OCI-LY1 (cell line): ENCODE measurements around the gene SLC22A3.

Experiments
- H2AFZ ChIP-seq: fragments of 200-600 bp; sonication (generic), shearing (Covaris generic); 2 replicates; pipeline ENCODE4 v1.6.0; 2014; ENCODE audit warnings: antibody characterized with exemption, mild to moderate bottlenecking, low read length
- H3F3A ChIP-seq: fragments of 200-600 bp; sonication (generic), shearing (Covaris generic); 2 replicates; pipeline ENCODE4 v1.6.0; 2014; ENCODE audit warnings: mild to moderate bottlenecking, antibody characterized with exemption, low read length, moderate library complexity; ENCODE audit not compliant: insufficient read depth
- H3K27ac ChIP-seq: fragments of 200-600 bp; sonication (generic); 2 replicates; pipeline ENCODE4 v1.5.1; 2014; ENCODE audit warnings: low read length, mixed run types, mild to moderate bottlenecking, low read depth; ENCODE audit not compliant: poor library complexity, severe bottlenecking
- H3K27me3 ChIP-seq: fragments of 200-600 bp; sonication (generic); 2 replicates; pipeline ENCODE4 v1.6.0; 2014; ENCODE audit warnings: antibody characterized with exemption, mild to moderate bottlenecking, low read length, moderate library complexity; ENCODE audit not compliant: insufficient read depth
- H3K36me3 ChIP-seq: fragments of 200-600 bp; sonication (generic); 2 replicates; pipeline ENCODE4 v1.6.1; 2014; ENCODE audit warnings: mild to moderate bottlenecking, antibody characterized with exemption, low read length, moderate library complexity, mixed read lengths; ENCODE audit not compliant: insufficient read depth
- H3K4me1 ChIP-seq: fragments of 200-600 bp; sonication (generic); 2 replicates; pipeline ENCODE4 v1.5.1; 2014; ENCODE audit warnings: mild to moderate bottlenecking, low read length, moderate library complexity; ENCODE audit not compliant: insufficient read depth, severe bottlenecking
- H3K4me2 ChIP-seq: fragments of 200-600 bp; sonication (generic), shearing (Covaris generic); 2 replicates; pipeline ENCODE4 v1.6.1; 2014; ENCODE audit warnings: low read length
- H3K4me3 ChIP-seq: fragments of 200-600 bp; sonication (generic); 2 replicates; pipeline ENCODE4 v1.5.1; 2014; ENCODE audit warnings: low read length, low read depth, mild to moderate bottlenecking, mixed read lengths; ENCODE audit not compliant: poor library complexity, severe bottlenecking
- H3K79me2 ChIP-seq: fragments of 200-600 bp; shearing (Covaris generic); 2 replicates; pipeline ENCODE4 v1.6.1; 2016; ENCODE audit warnings: mixed run types, low read length, mixed read lengths; ENCODE audit not compliant: insufficient read depth
- H3K9ac ChIP-seq: fragments of 200-600 bp; sonication (generic), shearing (Covaris generic); 2 replicates; pipeline ENCODE4 v1.6.1; 2014; ENCODE audit warnings: mild to moderate bottlenecking, low read length, mixed read lengths
- H3K9me2 ChIP-seq: fragments of 200-600 bp; sonication (generic), shearing (Covaris generic); 2 replicates; pipeline ENCODE4 v1.6.1; 2014; ENCODE audit warnings: low read depth, mild to moderate bottlenecking, low read length, mixed read lengths
- H3K9me3 ChIP-seq: fragments of 200-600 bp; shearing (Covaris generic); 2 replicates; pipeline ENCODE4 v1.6.1; 2014; ENCODE audit warnings: low read length, mixed read lengths
- H4K20me1 ChIP-seq: fragments of 200-600 bp; sonication (generic), shearing (Covaris generic); 2 replicates; pipeline ENCODE4 v1.6.0; 2016; ENCODE audit warnings: mild to moderate bottlenecking, low read length; ENCODE audit not compliant: insufficient read depth
- CTCF ChIP-seq: fragments of 200-600 bp; sonication (generic), shearing (Covaris generic); IDR thresholded peaks from 2 replicates; pipeline ENCODE4 v1.5.1; 2017; ENCODE audit warnings: mild to moderate bottlenecking, antibody characterized with exemption, low read length, moderate library complexity, mixed read lengths
- EZH2 ChIP-seq: fragments of 200-600 bp; sonication (generic), shearing (Covaris generic); IDR thresholded peaks from 2 replicates; pipeline ENCODE4 v1.8.0; 2017; ENCODE audit warnings: borderline replicate concordance, mixed run types, mild to moderate bottlenecking, antibody characterized with exemption, low read length, moderate library complexity, mixed read lengths

The SLC22A3 gene

GRCh38 chr6:160424256-160424655 is 76.1 kb downstream of the SLC22A3 start:
- H3K79me2 ChIP-seq: no peaks in the 10 kb centered on the region
- no peaks in the 10 kb centered on the region for H4K20me1 ChIP-seq
- H3K27ac ChIP-seq: no peak overlapping the region
- H2AFZ ChIP-seq: no peak overlapping the region
- no peak overlapping the region for H3K4me2 ChIP-seq
- H3K27me3 ChIP-seq: no peaks in the 10 kb centered on the region
- H3F3A ChIP-seq: no peaks in the 10 kb centered on the region
- no peaks in the 10 kb centered on the region for H3K4me1 ChIP-seq
- H3K9ac ChIP-seq: no peak overlapping the region
- no peaks in the 10 kb centered on the region for H3K9me2 ChIP-seq
- no peaks in the 10 kb centered on the region for H3K36me3 ChIP-seq
- H3K9me3 ChIP-seq: no peaks in the 10 kb centered on the region
- TF ChIP-seq EZH2 (no peak), CTCF (no peak)
- H3K4me3 ChIP-seq: no peak overlapping the region

DNA sequence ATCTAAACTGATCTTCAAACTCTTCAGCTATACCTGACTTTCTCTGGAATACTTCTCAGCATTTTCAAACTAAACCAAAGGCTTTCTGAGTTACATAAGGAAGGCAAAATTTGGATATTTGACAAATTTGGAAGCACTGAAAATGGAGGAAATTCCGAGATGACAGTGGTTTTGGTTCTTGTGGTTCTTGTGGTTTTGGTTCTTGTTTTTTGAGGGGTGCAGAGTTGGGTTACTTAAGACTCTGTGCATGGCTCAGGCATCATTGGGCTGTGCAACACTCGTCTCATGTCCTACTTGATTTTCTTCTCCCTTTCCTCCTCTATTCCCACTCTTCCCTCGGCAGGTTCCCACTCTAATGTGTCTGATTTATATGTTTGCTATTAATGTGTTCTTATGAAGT is 78.0 kb downstream of the SLC22A3 start:
- H3K4me3 ChIP-seq: no peak overlapping the region
- no peak overlapping the region for H2AFZ ChIP-seq
- H3K9me3 ChIP-seq: no peaks in the 10 kb centered on the region
- H3K79me2 ChIP-seq: no peaks in the 10 kb centered on the region
- H3K4me1 ChIP-seq: no peaks in the 10 kb centered on the region
- no peak overlapping the region for H3K4me2 ChIP-seq
- H3K9ac ChIP-seq: no peak overlapping the region
- no peaks in the 10 kb centered on the region for H3F3A ChIP-seq
- TF ChIP-seq CTCF: no peak
- no peak for TF ChIP-seq EZH2
- H3K27ac ChIP-seq: no peak overlapping the region
- no peaks in the 10 kb centered on the region for H3K9me2 ChIP-seq
- no peaks in the 10 kb centered on the region for H3K27me3 ChIP-seq
- no peaks in the 10 kb centered on the region for H4K20me1 ChIP-seq
- H3K36me3 ChIP-seq: no peaks in the 10 kb centered on the region

DNA sequence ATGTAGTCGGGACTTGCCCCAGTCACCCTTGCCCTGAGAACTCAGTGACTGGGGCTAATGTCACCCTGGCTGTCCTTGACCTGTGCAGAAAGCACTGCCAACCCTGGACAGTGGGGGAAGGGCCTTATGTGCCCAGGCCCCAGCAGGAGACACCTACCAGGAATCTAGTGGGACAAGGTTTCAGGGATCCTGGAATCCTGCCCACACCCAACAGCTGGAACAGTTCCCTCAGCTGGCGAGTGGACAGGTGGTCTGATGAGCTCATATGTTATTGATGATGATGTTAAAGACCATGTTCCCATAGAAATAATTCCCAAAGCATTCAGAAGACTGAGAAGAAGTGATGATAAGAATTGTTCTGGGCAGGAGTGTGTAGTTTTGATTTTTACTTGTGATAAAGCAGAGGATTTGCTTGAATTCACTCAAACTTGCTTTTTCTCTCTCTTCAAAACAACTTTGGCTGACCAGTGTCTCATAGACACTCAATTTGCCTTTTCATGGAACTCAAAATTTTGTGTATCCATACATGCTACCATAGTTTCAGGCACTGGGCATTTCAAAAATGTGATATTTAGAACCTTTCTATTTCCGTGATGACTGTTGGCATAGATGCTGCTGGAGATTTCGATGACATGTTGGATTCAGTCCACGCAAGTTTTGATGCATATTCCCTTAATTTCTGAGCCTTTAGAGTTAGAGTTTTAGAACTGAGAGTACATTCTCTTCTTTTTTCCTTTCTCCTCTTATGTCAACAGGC is 79.3 kb downstream of the SLC22A3 start:
- H3K9me2 ChIP-seq: no peaks in the 10 kb centered on the region
- no peak overlapping the region for H3K9ac ChIP-seq
- no peaks in the 10 kb centered on the region for H3K4me1 ChIP-seq
- no peak for TF ChIP-seq CTCF
- TF ChIP-seq EZH2: no peak
- H4K20me1 ChIP-seq: no peaks in the 10 kb centered on the region
- no peaks in the 10 kb centered on the region for H3F3A ChIP-seq
- H3K4me2 ChIP-seq: no peak overlapping the region
- H3K4me3 ChIP-seq: no peak overlapping the region
- no peaks in the 10 kb centered on the region for H3K27me3 ChIP-seq
- no peaks in the 10 kb centered on the region for H3K9me3 ChIP-seq
- H3K79me2 ChIP-seq: no peaks in the 10 kb centered on the region
- H3K27ac ChIP-seq: no peak overlapping the region
- H2AFZ ChIP-seq: no peak overlapping the region
- H3K36me3 ChIP-seq: no peaks in the 10 kb centered on the region
